Neural cell (in vitro differentiated cells): ENCODE results near the gene CRNKL1. TPM values are rescaled to one million over a fixed set of nuclear protein-coding genes. Genes with fewer than 3 reads are reported as not detected.

Source experiments
- H2AFZ ChIP-seq: fragments of 200-600, 300-800 bp; sonication (generic), shearing (Covaris generic); 2 replicates; pipeline ENCODE4 v1.6.0; 2014; ENCODE audit warnings: low read depth, mild to moderate bottlenecking, antibody characterized with exemption, low read length, moderate library complexity
- H3F3A ChIP-seq: fragments of 200-600 bp; shearing (Covaris generic); 2 replicates; pipeline ENCODE4 v1.6.1; 2016; ENCODE audit warnings: mild to moderate bottlenecking, moderate library complexity, mixed read lengths, antibody characterized with exemption, low read length; ENCODE audit not compliant: insufficient read depth, poor library complexity, severe bottlenecking
- H3K27ac ChIP-seq: fragments of 200-600, 300-800 bp; sonication (generic), shearing (Covaris generic); 2 replicates; pipeline ENCODE4 v1.5.1; 2014; ENCODE audit warnings: mild to moderate bottlenecking, low read length, moderate library complexity
- H3K27me3 ChIP-seq: fragments of 300-800, 200-600 bp; sonication (generic), shearing (Covaris generic); 2 replicates; pipeline ENCODE4 v1.6.0; 2014; ENCODE audit warnings: mild to moderate bottlenecking, low read depth, low read length, moderate library complexity; ENCODE audit not compliant: insufficient read depth
- H3K36me3 ChIP-seq: fragments of 300-800, 200-600 bp; sonication (generic), shearing (Covaris generic); 2 replicates; pipeline ENCODE4 v1.5.1; 2014; ENCODE audit warnings: mild to moderate bottlenecking, antibody characterized with exemption, low read length, moderate library complexity; ENCODE audit not compliant: insufficient read depth
- H3K4me2 ChIP-seq: fragments of 300-800, 200-600 bp; sonication (generic), shearing (Covaris generic); 2 replicates; pipeline ENCODE4 v1.6.0; 2014; ENCODE audit warnings: mild to moderate bottlenecking, low read length
- H3K4me3 ChIP-seq: fragments of 300-800, 200-600 bp; sonication (generic), shearing (Covaris generic); 2 replicates; pipeline ENCODE4 v1.5.1; 2014; ENCODE audit warnings: mild to moderate bottlenecking, low read length, moderate library complexity
- H3K79me2 ChIP-seq: fragments of 200-600 bp; shearing (Covaris generic); replicated peaks from 2 replicates; pipeline ENCODE4 v1.6.0; 2014; ENCODE audit warnings: mild to moderate bottlenecking, low read length, moderate library complexity; ENCODE audit not compliant: insufficient read depth
- H3K9ac ChIP-seq: fragments of 300-800, 200-600 bp; sonication (generic), shearing (Covaris generic); 2 replicates; pipeline ENCODE4 v1.6.1; 2016; ENCODE audit warnings: mild to moderate bottlenecking, low read length, mixed read lengths
- H3K9me2 ChIP-seq: fragments of 200-600 bp; shearing (Covaris generic); 2 replicates; pipeline ENCODE4 v1.6.1; 2016; ENCODE audit warnings: mild to moderate bottlenecking, low read length, mixed read lengths; ENCODE audit not compliant: insufficient read depth
- H3K9me3 ChIP-seq: fragments of 200-600, 300-800 bp; sonication (generic), shearing (Covaris generic); 2 replicates; pipeline ENCODE4 v1.6.1; 2016; ENCODE audit warnings: mild to moderate bottlenecking, mixed run types, low read length, moderate library complexity, mixed read lengths
- H4K20me1 ChIP-seq: fragments of 200-600 bp; shearing (Covaris generic); 2 replicates; pipeline ENCODE4 v1.6.1; 2016; ENCODE audit warnings: mild to moderate bottlenecking, mixed run types; ENCODE audit not compliant: insufficient read depth
- CTCF ChIP-seq: fragments of 450-650 bp; IDR thresholded peaks from 2 replicates; pipeline ENCODE4 v1.5.1; 2014; ENCODE audit warnings: antibody characterized with exemption, mild to moderate bottlenecking, moderate library complexity; ENCODE audit not compliant: poor library complexity, severe bottlenecking
- EP300 ChIP-seq: fragments of 450-650 bp; conservative IDR thresholded peaks from 2 replicates; pipeline ENCODE4 v1.6.1; 2014; ENCODE audit warnings: antibody characterized with exemption, mild to moderate bottlenecking, moderate library complexity; ENCODE audit not compliant: poor library complexity, severe bottlenecking
- EZH2 ChIP-seq: fragments of 200-600, 300-800 bp; shearing (Covaris generic), sonication (generic); IDR thresholded peaks from 2 replicates; pipeline ENCODE4 v1.6.1; 2014; ENCODE audit warnings: antibody characterized with exemption, low read length, borderline replicate concordance, mild to moderate bottlenecking; ENCODE audit not compliant: insufficient read depth, poor library complexity, severe bottlenecking
- MXI1 ChIP-seq: fragments of 450-650 bp; conservative IDR thresholded peaks from 2 replicates; pipeline ENCODE4 v1.6.1; 2014; ENCODE audit warnings: antibody characterized with exemption, mild to moderate bottlenecking; ENCODE audit not compliant: poor library complexity, severe bottlenecking
- POLR2AphosphoS5 ChIP-seq: IDR thresholded peaks from 2 replicates; pipeline ENCODE4 v1.6.1; 2012
- RAD21 ChIP-seq: fragments of 450-650 bp; conservative IDR thresholded peaks from 2 replicates; pipeline ENCODE4 v1.6.1; 2014; ENCODE audit warnings: antibody characterized with exemption, mild to moderate bottlenecking, moderate library complexity
- REST ChIP-seq: IDR thresholded peaks from 2 replicates; pipeline ENCODE4 v1.6.1; 2012; ENCODE audit warnings: borderline replicate concordance
- SMC3 ChIP-seq: fragments of 450-650 bp; conservative IDR thresholded peaks from 2 replicates; pipeline ENCODE4 v1.6.1; 2014; ENCODE audit warnings: antibody characterized with exemption, mild to moderate bottlenecking, moderate library complexity; ENCODE audit not compliant: poor library complexity
- TAF1 ChIP-seq: IDR thresholded peaks from 2 replicates; pipeline ENCODE4 v1.6.1; 2012; ENCODE audit warnings: low read depth
- polyA plus RNA-seq: library from polyadenylated mRNA; depleted of rRNA; stranded (reverse); fragments of >200 nt; gene quantifications from 2 replicates; pipeline ENCODE4 v1.2.3, GENCODE V29; 2014

Gene CRNKL1
- polyA plus RNA-seq, 1 donor from 2014 or later, result 27.0 TPM

- no peaks in the 10 kb centered on the region for H3K36me3 ChIP-seq
- H3K27ac ChIP-seq, result no peak overlapping the region
- no peaks in the 10 kb centered on the region for H4K20me1 ChIP-seq
- no peaks in the 10 kb centered on the region for H3K27me3 ChIP-seq
- H3K9me2 ChIP-seq, result no peaks in the 10 kb centered on the region
- H3K79me2 ChIP-seq, result no peaks in the 10 kb centered on the region
- TF ChIP-seq TAF1, result no peak
- no peak for TF ChIP-seq EZH2
- TF ChIP-seq SMC3, result no peak
- no peak for TF ChIP-seq MXI1
- no peak overlapping the region for H3K9ac ChIP-seq
- H3K4me3 ChIP-seq, result no peak overlapping the region
- no peak overlapping the region for H3K4me2 ChIP-seq
- H3K9me3 ChIP-seq, result no peaks in the 10 kb centered on the region
- H2AFZ ChIP-seq, result no peak overlapping the region
- no peaks in the 10 kb centered on the region for H3F3A ChIP-seq
These were observed 13.1 kb upstream of the CRNKL1 start for GRCh38 chr20:20065361-20065760.

DNA sequence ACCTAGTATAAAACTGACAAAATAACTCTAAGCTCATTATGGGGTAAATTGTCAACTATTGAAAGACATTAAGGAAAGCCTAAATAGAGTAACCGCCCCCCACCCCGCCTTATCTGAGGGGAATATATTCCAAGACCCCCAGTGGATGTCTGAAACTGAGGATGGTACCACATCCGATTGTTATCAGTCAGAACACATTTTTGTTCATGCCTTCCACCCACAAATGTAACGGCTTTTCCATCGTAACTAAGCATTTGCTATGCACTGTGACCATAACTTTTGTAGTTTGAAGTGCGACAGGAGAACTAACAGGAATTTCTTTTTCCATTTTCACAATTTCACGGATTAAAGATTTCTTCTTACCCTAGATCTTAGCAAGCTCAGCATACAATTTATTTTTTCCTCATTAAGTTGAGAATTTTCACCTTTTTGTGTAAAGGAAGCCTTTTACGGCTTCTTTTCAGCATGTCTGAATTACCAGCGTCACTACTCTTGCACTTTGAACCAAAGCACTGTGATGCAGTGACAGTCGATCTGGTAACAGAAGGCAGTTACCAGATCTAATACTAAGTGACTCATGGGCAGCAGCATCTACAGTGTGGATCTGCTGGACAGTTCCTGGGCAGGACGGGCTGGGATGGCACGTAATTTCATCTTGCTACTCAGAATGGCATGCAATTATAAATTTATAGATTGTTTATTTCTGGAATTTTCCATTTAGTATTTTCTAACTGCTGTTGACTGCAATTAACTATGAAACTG is 11.9 kb upstream of the CRNKL1 start:
- Histone ChIP-seq H3K4me2 (no peak overlapping the region), H3K27ac (no peak overlapping the region), H3K79me2 (no peaks in the 10 kb centered on the region), H3F3A (no peaks in the 10 kb centered on the region), H4K20me1 (no peaks in the 10 kb centered on the region), H3K9me3 (no peaks in the 10 kb centered on the region), H3K27me3 (no peaks in the 10 kb centered on the region), H3K9me2 (no peaks in the 10 kb centered on the region), H2AFZ (no peak overlapping the region), H3K9ac (no peak overlapping the region), H3K4me3 (no peak overlapping the region), H3K36me3 (no peaks in the 10 kb centered on the region)
- no peak for TF ChIP-seq RAD21
- TF ChIP-seq REST, result no peak
- TF ChIP-seq SMC3, result no peak
- no peak for TF ChIP-seq POLR2AphosphoS5
- no peak for TF ChIP-seq MXI1
- TF ChIP-seq TAF1, result no peak
- no peak for TF ChIP-seq EP300
- no peak for TF ChIP-seq CTCF
